ENCODE results near the gene SKOR1.

The SKOR1 gene

DNA sequence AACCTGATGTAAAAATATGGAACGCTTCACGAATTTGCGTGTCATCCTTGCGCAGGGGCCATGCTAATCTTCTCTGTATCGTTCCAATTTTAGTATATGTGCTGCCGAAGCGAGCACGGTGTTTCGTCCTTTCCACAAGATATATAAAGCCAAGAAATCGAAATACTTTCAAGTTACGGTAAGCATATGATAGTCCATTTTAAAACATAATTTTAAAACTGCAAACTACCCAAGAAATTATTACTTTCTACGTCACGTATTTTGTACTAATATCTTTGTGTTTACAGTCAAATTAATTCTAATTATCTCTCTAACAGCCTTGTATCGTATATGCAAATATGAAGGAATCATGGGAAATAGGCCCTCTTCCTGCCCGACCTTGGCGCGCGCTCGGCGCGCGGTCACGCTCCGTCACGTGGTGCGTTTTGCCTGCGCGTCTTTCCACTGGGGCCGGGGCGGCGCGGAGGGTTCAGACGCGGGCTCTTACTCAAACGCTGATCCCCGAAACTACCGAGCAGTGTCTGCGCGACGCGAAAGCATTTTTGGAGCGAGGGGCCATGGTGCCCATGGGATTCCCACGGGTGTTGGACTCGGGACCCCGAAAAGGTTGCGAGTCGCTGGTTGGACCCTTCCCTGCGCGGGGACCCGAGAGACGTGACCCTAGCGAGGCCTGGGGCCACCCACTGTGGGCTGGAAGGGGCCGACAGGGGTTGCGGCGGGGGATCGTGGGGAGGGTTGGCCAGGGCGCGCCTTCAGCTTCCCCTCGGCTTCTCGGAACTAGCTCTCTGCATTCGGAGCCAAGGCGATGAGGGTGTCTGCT, 14.8 kb downstream of the SKOR1 start, which contains the start of gene RNU6-1:
Gene RNU6-1, minus strand, starts transcription at position 117 of the 820 bp plus-strand sequence.
- Histone ChIP-seq H3K27ac (peak within 1 kb of the TSS; percentile 94 to 98), H3K36me3 (no peaks in the 10 kb centered on the region), H3K4me1 (peaks cover 0 to 36% (median 23%) of the 10 kb centered on the region in 4 donors), H3K4me3 (peak within 1 kb of the TSS; percentile 89 to 98), H3K9me3 (no peaks in the 10 kb centered on the region), H3K27me3 (peaks cover 0 to 8% of the 10 kb centered on the region in 2 donors)
- TF ChIP-seq, protein P1, sequence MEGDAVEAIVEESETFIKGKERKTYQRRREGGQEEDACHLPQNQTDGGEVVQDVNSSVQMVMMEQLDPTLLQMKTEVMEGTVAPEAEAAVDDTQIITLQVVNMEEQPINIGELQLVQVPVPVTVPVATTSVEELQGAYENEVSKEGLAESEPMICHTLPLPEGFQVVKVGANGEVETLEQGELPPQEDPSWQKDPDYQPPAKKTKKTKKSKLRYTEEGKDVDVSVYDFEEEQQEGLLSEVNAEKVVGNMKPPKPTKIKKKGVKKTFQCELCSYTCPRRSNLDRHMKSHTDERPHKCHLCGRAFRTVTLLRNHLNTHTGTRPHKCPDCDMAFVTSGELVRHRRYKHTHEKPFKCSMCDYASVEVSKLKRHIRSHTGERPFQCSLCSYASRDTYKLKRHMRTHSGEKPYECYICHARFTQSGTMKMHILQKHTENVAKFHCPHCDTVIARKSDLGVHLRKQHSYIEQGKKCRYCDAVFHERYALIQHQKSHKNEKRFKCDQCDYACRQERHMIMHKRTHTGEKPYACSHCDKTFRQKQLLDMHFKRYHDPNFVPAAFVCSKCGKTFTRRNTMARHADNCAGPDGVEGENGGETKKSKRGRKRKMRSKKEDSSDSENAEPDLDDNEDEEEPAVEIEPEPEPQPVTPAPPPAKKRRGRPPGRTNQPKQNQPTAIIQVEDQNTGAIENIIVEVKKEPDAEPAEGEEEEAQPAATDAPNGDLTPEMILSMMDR (IDR thresholded peaks at IDR 0.05), result no peak
- intact Hi-C loops (cut with DNase I; ENCODE audit: low total_unique reads), result loop anchor here (5.0 to 10.0 kb wide), 2 partner anchors 295 to 318 kb away; partner anchors contain the start of genes C15orf61 and MAP2K5
- DNase-seq, result peak; percentile 94 to 97

DNA sequence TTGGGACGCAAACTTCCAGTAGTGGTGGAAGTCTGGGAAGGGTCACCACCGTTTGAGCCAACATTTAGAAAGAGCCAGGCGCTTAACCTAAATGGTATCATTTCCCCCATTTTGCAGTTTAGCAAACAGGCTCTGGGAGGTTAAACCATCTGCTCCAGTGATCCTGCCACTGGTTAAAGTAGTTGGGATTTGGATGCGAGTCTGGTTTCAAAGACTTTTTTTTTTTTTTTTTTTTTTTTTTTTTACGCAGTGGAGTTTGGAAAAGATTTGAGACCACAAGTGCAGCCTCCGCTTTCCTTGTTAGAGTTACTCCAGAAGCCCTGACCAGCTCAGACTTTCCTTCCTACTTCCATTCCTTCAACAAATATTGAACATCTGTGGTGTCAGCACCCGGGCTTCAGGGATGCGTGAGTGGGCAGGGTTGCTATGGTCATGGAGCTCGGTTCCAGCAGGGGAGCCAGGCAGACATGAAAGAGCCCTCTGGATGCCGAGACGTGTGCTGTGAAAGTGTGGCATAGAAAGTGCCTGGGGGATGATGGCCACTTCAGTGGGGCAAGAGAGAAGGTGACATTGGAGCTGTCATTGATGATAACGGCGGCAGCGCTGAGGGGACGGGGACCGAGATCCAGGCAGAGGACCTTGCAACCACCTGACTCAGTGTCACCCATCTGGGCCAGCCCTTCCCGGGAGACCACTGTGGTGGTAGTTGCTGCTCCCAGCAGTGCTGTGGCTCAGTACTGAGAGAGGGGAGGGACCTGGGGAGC, 15.6 kb downstream of the SKOR1 start:
- peaks cover 0 to 28% (median 15%) of the 10 kb centered on the region in 4 donors for H3K4me1 ChIP-seq
- H3K27me3 ChIP-seq, result peaks cover 0 to under 1% of the 10 kb centered on the region in 2 donors
- H3K27ac ChIP-seq, result peak overlapping the region; percentile 94 to 98
- H3K36me3 ChIP-seq, result no peaks in the 10 kb centered on the region
- TF ChIP-seq, protein P1 (IDR thresholded peaks at IDR 0.05), result no peak
- no peaks in the 10 kb centered on the region for H3K9me3 ChIP-seq
- peak overlapping the region; percentile 89 to 98 for H3K4me3 ChIP-seq
- intact Hi-C loops (cut with DNase I; ENCODE audit: low total_unique reads), result no loop called here
- DNase-seq, result peak; percentile 42 to 78

DNA sequence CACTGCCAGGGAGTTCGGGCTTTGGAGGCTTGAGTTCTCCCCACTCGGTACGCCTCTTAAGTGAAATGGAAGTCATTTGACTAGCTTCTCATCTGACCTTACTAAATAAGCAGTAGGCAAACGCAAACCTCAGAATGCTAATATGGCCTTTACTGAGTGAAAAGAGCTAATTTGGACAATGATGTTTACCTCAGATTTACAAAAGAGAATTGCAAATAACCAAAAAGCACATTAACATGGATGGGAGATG, 16.1 kb downstream of the SKOR1 start:
- DNase-seq, result no peak
- H3K4me3 ChIP-seq, result peak overlapping the region; percentile 89 to 98
- no peaks in the 10 kb centered on the region for H3K9me3 ChIP-seq
- peak overlapping the region; percentile 94 to 98 for H3K27ac ChIP-seq
- no peaks in the 10 kb centered on the region for H3K36me3 ChIP-seq
- H3K27me3 ChIP-seq, result no peaks in the 10 kb centered on the region
- peaks cover 0 to 23% (median 11%) of the 10 kb centered on the region in 4 donors for H3K4me1 ChIP-seq
- intact Hi-C loops (cut with DNase I; ENCODE audit: low total_unique reads), result no loop called here
- TF ChIP-seq, protein P1 (IDR thresholded peaks at IDR 0.05), result no peak

DNA sequence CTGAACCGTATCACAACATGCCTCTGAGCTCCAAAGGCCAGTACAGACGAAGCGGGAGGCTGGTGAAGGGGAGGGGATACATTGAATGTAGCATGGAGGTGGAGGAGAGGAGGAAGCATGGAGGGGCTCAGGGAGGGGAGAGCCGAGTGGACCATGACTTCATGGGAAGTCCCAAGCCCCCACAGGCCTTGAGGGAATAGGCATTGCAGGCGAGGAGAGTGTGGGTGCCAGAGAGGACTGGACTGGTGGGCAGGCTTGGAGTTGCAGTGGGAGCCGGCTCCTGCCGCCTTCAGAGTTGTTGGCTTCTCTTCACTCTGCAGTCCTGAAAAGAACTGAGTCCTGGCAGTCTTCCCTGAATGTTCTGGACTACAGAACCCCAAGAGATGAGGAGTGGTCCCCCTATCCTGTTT, 17.8 kb downstream of the SKOR1 start:
- H3K9me3 ChIP-seq, result no peaks in the 10 kb centered on the region
- no peaks in the 10 kb centered on the region for H3K36me3 ChIP-seq
- H3K4me1 ChIP-seq, result peaks cover 0 to 20% (median 11%) of the 10 kb centered on the region in 4 donors
- no peak overlapping the region for H3K27ac ChIP-seq
- no peaks in the 10 kb centered on the region for H3K27me3 ChIP-seq
- no peak overlapping the region for H3K4me3 ChIP-seq
- DNase-seq, result peak in 1 of 2 donors; percentile 57
- TF ChIP-seq, protein P1 (IDR thresholded peaks at IDR 0.05), result no peak
- intact Hi-C loops (cut with DNase I; ENCODE audit: low total_unique reads), result no loop called here

DNA sequence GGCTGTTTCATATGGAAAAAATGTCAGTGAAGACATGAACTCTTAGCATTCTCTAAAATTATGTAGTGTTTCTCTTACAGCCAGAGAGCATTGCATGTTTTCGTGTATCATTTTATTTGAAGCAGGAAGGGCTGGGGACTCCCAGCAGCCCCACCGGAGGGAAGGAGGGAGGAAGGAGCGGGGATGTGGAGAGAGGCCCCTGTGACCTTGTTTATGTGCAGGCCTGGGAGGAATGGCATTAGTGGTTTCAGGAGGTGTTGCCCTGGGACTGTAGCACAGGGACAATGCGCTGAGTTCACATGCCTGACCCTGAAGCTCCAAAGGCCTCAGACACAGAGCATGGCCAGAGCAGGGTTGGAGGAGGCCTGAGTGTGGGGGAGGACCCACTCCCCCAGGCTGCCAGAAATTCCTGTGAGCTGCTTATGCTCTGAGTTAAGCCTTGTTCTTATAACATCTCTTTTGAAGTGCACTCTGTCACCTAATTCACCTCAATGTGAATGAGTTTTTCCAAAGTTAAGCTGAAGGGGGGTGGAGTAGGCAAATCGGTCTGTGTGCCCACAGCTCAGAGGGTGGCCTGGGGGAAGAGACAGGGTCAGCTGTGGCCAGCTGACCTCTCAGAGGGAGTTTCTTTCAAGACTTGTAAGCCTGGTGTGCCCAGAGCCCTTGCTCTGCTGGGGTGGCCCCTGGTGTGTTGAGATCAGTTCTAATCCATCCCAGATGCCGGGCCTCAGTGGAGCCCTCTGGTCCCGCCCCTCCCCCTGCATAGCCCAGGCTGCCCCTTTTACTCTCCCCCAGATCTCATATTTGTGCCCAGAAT, 18.5 kb downstream of the SKOR1 start:
- intact Hi-C loops (cut with DNase I; ENCODE audit: low total_unique reads), result no loop called here
- Histone ChIP-seq H3K9me3 (no peaks in the 10 kb centered on the region), H3K36me3 (no peaks in the 10 kb centered on the region), H3K4me1 (peaks cover 0 to 14% (median 8%) of the 10 kb centered on the region in 4 donors), H3K27me3 (no peaks in the 10 kb centered on the region), H3K4me3 (no peak overlapping the region), H3K27ac (no peak overlapping the region)
- TF ChIP-seq, protein P1 (IDR thresholded peaks at IDR 0.05), result no peak
- peak in 1 of 2 donors; percentile 31 for DNase-seq

All from tibial artery (tissue), 4 donors.